GM12878 (cell line): ENCODE measurements around the gene ADCYAP1R1. TPM values are rescaled to one million over a fixed set of nuclear protein-coding genes. Genes with fewer than 3 reads are reported as not detected.

ENCODE experiments used
- EED ChIP-seq: sonication (generic); IDR thresholded peaks from 2 replicates; pipeline ENCODE4 v1.6.1; 2016; ENCODE audit warnings: antibody characterized with exemption, low read depth
- ELK1 ChIP-seq: IDR thresholded peaks from 2 replicates; pipeline ENCODE4 v1.6.1; 2012; ENCODE audit warnings: low read depth, low read length, improper control_type of control experiment
- IRF4 ChIP-seq: IDR thresholded peaks from 2 replicates; pipeline ENCODE4 v1.6.1; 2011; ENCODE audit warnings: low read depth, low read length
- MTA2 ChIP-seq: fragments of 450-650 bp; IDR thresholded peaks from 2 replicates; pipeline ENCODE4 v1.6.1; 2016; ENCODE audit warnings: low read depth, mild to moderate bottlenecking, moderate library complexity
- NR2C1 ChIP-seq: fragments of 450-650 bp; IDR thresholded peaks from 2 replicates; pipeline ENCODE4 v1.6.1; 2017; ENCODE audit warnings: antibody characterized with exemption, mild to moderate bottlenecking, moderate library complexity
- SP1 ChIP-seq: IDR thresholded peaks from one replicate; pipeline ENCODE4 v1.6.1; 2011; ENCODE audit warnings: low read depth, low read length
- YBX1 ChIP-seq: fragments of 450-650 bp; IDR thresholded peaks from 2 replicates; pipeline ENCODE4 v1.6.1; 2016; ENCODE audit warnings: antibody characterized with exemption
- ZBTB40 ChIP-seq: fragments of 450-650 bp; IDR thresholded peaks from 2 replicates; pipeline ENCODE4 v1.6.1; 2016; ENCODE audit warnings: mild to moderate bottlenecking, moderate library complexity, borderline replicate concordance
- polyA plus RNA-seq, 11 experiments: library from polyadenylated mRNA; depleted of rRNA in 4 of 11; unstranded in 6 of 11; stranded (reverse) in 5 of 11; fragments of >200 nt; fragmentation: Nextera tagmentation in 4 of 11; fragmentation: Illumina TruSeq in 1 of 11; extraction: Ambion mirVana in 4 of 11; extraction: Trizol in 1 of 11; gene quantifications; 1 replicate in 1 of 11; 2 replicates in 10 of 11; pipeline versions ENCODE4 v1.2.1 to v1.2.3, GENCODE V29; 2011 to 2016; ENCODE audit warnings: inconsistent platforms in 2 of 11, missing spikeins in 2 of 11, low read depth in 1 of 11
- total RNA-seq, 4 experiments: library from RNA; depleted of rRNA in 3 of 4; stranded (reverse); fragments of >200 nt in 3 of 4; fragmentation: Illumina TruSeq in 1 of 4; extraction: Trizol in 1 of 4; gene quantifications; 2 replicates each; pipeline versions ENCODE4 v1.2.1 to v1.2.3, GENCODE V29; 2013 to 2021
- TF ChIP-seq, protein P1 (sequence below): IDR thresholded peaks from 2 replicates; pipeline ENCODE4 v1.6.1; 2012; ENCODE audit warnings: mild to moderate bottlenecking, low read depth, low read length

Gene ADCYAP1R1
- total and polyA plus RNA-seq, 10 of the 15 experiments (the other 5 are each of a cell fraction or from before 2014, with no cell fraction given): not detected

- TF ChIP-seq SP1 (no peak), IRF4 (no peak), EED (no peak), YBX1 (no peak), MTA2 (no peak), NR2C1 (no peak), ELK1 (no peak), ZBTB40 (no peak)
- TF ChIP-seq, protein P1, sequence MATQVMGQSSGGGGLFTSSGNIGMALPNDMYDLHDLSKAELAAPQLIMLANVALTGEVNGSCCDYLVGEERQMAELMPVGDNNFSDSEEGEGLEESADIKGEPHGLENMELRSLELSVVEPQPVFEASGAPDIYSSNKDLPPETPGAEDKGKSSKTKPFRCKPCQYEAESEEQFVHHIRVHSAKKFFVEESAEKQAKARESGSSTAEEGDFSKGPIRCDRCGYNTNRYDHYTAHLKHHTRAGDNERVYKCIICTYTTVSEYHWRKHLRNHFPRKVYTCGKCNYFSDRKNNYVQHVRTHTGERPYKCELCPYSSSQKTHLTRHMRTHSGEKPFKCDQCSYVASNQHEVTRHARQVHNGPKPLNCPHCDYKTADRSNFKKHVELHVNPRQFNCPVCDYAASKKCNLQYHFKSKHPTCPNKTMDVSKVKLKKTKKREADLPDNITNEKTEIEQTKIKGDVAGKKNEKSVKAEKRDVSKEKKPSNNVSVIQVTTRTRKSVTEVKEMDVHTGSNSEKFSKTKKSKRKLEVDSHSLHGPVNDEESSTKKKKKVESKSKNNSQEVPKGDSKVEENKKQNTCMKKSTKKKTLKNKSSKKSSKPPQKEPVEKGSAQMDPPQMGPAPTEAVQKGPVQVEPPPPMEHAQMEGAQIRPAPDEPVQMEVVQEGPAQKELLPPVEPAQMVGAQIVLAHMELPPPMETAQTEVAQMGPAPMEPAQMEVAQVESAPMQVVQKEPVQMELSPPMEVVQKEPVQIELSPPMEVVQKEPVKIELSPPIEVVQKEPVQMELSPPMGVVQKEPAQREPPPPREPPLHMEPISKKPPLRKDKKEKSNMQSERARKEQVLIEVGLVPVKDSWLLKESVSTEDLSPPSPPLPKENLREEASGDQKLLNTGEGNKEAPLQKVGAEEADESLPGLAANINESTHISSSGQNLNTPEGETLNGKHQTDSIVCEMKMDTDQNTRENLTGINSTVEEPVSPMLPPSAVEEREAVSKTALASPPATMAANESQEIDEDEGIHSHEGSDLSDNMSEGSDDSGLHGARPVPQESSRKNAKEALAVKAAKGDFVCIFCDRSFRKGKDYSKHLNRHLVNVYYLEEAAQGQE: no peak
These were observed 67.1 kb downstream of the ADCYAP1R1 start (continued) for GRCh38 chr7:31119249-31119648.
